Stimulated activated CD4-positive, alpha-beta T cell treated with anti-CD3 and anti-CD28 coated beads, Interleukin-2, amount 100 ng/mL, for 4 hours (primary cell): ENCODE results near the gene GLRX3.

Experiments
- DNase-seq: peaks from one replicate; pipeline ENCODE4 v3.0.0-alpha.2; 2020; ENCODE audit warnings: low read depth

The GLRX3 gene

DNA sequence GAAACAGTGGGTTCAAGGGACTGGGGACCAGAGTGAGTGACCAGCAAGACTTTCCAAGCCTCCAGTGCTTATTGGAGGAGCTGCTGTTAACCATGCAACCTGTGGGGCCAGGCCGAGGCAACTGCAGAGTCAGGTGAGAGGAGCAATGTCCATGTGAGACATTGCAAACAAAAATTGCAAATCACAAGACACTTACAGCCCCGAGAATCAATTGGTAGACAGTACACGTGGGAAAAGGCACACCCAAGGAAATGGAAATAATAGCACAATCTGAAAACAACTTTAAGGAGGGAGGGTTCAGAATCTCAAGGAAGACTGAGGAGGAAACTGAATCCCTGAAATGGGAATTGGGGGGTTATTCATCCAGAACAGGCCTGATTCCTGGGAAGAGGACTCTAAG lies 72.6 kb downstream of the GLRX3 start:
- no peak for DNase-seq

- DNase-seq, result no peak
These were observed 76.6 kb downstream of the GLRX3 start for GRCh38 chr10:130212746-130213145.

DNA sequence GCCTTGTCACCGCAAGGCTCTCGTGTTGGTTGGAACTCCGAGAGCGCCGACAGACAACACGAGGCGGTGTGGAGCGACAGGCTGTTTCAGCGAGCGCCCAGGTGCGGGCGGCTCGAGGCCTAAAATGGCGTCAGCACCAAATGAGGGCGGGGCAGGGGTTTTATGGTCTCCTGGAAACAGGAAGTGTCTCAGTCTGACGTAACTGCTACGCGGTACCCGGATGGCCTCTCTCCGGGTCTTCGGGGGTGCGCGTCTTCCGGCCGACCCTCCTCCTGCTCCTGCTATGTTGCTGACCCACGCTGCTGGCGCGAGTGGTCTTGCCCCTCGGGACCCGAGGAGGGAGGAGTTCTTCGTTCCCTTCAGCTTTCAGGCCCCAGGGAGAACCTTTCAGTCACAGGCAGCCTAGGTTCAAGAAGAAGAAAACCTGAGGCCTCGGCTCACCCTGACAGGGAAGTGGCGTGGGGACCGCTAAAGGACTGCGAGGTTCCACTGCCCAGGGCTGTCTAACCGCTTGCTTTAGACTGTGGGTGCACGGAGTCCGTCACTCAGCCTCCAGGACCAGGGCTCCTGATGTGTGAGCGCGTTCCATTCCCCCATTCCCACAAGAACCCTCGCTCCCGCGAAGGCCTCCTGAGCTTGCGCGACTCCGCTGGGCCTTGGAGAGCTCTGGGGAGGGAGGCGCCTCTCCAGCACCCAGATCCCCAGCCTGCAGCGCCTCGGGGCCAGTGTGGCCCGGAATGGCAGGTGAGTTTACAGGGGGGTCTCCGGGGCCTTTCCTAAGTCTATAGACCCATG lies 77.3 kb downstream of the GLRX3 start:
- DNase-seq, result no peak

DNA sequence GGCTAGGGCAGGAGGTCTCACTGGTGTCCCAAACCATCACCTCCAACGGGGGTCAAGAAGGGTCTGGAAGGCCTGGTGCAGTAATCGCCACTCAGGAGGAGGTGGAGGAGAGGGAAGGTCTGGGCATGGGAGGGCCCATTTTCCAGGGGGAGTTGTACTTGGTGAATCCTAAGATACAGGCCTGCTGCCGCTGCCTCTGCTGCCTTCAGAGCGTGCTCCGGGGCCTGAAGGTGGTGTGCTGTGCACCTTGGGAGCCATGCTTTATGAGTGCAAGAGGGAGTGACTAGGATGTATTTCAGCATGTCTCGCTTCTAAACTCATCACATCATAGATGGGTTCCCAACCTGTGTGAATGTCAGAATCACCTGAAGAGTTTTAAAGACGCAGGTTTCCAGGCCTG lies 78.2 kb downstream of the GLRX3 start:
- DNase-seq, result no peak

- no peak for DNase-seq
These were observed 79.2 kb downstream of the GLRX3 start for GRCh38 chr10:130215151-130215930.

DNA sequence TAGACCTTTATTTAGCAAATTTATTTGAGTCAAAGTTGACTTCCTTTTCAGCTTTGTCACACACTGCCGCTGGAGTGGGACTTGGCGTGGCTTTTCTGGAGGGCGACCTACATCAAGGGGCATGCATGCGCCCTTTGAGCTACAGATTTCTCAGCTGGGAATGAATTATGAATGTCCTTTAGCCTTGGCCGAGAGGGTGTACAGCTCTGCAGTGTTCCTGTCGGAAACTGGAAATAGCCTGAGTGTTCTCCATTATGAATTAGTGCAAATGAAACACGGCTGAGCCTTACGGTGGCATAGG lies 79.7 kb downstream of the GLRX3 start:
- DNase-seq, result no peak

- no peak for DNase-seq
These were observed 82.0 kb downstream of the GLRX3 start for GRCh38 chr10:130218181-130218641.

GRCh38 chr10:130218936-130219335 lies 82.7 kb downstream of the GLRX3 start:
- DNase-seq, result no peak

- DNase-seq, result no peak
These were observed 84.3 kb downstream of the GLRX3 start for GRCh38 chr10:130220251-130221185.

DNA sequence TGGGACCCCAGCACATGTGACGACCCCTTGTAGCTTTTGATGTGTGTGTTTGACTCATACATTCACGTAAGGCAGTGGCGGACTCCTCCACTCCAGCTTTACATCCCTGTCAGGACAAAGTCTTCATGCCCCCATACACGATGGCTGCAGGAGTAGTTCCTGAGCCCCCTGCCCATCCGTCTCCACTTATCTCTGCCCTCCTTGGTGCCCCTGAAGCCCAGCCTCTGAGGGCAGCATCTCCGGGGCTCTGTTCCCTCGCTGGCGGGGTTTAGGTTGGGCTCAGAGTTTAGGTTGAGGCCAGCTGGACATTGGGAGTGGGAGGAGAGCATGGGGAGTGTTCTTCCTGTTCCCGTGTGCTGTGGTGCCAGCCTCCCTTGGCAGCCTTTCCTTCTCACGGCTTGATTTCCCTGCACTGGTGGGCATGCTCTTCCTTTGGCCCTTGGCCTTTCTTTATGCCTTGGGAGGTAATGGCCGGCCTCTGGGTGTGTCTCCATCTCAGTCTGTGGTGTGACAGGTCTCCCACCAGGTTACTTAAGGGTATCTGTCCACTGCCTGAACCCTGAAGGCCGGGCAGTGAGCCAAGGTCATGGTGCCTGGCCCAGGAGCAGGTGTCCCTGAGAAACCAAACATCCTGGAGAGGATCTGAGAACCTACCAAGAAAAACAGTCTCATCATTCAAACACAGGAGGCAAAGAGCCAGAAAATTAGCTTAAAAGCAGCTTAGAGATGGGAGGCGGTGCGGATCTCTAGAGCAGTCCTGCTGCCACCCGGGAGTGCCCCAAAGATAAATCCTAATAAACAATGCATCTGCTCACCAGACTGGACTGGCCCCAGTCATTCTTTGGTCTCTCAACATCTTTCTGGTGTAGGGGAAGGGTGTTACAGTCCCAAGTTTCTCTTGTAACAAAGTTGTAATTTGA lies 85.5 kb downstream of the GLRX3 start:
- no peak for DNase-seq

- DNase-seq, result no peak
These were observed 86.2 kb downstream of the GLRX3 start for GRCh38 chr10:130222381-130222780.

GRCh38 chr10:130224228-130224627 lies 88.0 kb downstream of the GLRX3 start:
- DNase-seq, result no peak

- no peak for DNase-seq
These were observed 89.8 kb downstream of the GLRX3 start for GRCh38 chr10:130226012-130226411.

- DNase-seq, result no peak
These were observed 91.7 kb downstream of the GLRX3 start for GRCh38 chr10:130227883-130228282.
